PFSK-1 (cell line): ENCODE measurements around the gene NAA80.
A peak's percentile ranks its signal among the peaks of the same experiment; 100 is the strongest.

Experiments
- POLR2AphosphoS5 ChIP-seq: IDR thresholded peaks from 2 replicates; pipeline ENCODE4 v1.6.1; 2012; ENCODE audit warnings: low read depth, mild to moderate bottlenecking, control low read depth, low read length, moderate library complexity
- SIN3A ChIP-seq: IDR thresholded peaks from 2 replicates; pipeline ENCODE4 v1.6.1; 2012; ENCODE audit warnings: mild to moderate bottlenecking, low read length, moderate library complexity, borderline replicate concordance; ENCODE audit not compliant: insufficient read depth

DNA sequence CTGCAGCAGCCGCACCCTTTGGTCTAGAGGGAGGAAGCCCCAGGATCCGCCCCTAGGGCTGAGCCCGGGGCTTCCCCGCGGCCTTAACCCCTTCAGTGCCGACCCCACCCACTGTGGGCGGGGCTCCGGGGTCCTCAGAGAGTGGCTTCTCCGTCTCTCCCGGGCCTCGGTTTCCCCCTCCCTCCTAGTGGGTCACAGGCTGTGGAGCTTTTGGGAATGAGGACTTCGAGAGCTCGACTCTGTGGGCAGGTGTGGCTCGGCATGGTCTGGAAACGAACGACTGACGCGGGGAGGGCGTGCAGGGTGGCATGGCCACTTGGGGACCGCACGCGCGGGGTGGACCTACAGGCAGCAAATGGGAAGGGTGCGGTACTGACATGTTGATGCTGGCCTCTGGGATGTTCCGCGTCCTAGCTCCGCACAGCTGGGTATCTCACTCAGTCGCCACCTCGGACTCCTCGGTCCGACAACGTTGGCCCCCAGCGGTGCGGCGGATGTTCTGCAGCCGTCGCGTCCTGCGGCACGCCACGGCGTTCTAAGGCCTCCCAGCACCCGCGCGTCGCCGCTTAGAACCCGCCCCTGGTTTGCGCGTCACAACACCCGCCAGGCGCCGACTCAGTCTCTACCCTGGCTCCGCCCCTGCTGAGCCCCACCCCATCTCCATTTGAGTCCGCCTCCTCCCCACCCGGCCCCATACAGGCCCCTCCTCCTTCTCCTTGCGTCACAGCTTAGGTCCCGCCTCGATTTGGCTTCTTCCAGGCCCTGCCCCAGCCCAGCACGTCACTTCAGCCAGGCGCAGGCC, at the start of gene NAA80, which contains the start of gene HYAL3:
- peak; percentile 60 for TF ChIP-seq POLR2AphosphoS5
- TF ChIP-seq SIN3A = no peak
